Activated T-cell treated with anti-CD3 and anti-CD28 coated beads for 4 hours (primary cell): ENCODE data around the gene LRRTM4.
"Not testable (repeated sequence)": the region's sequence is repeated elsewhere in the genome, so short reads cannot be mapped to it uniquely, and the experiment has no call there.

Experiments used
- DNase-seq: peaks from one replicate; pipeline ENCODE4 v3.0.0-alpha.2; 2020

LRRTM4 gene

GRCh38 chr2:77046339-77046738 is 475.8 kb downstream of the LRRTM4 start:
- DNase-seq = no peak

DNA sequence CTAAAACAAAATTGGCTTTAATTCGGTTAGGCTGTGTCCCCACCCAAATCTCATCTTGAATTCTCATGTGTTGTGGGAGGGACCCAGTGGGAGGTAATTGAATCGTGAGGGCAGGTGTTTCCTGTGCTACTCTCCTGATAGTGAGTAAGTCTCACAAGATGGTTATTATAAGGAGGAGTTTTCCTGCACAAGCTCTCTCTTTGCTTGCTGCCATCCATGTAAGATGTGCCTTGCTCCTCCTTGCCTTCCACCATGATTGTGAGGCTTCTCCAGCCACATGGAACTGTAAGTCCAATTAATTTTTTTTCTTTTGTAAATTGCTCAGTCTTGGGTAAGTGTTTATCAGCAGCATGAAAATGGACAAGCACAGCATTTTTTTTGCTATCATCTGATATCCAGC is 476.7 kb downstream of the LRRTM4 start:
- DNase-seq = not testable (repeated sequence)

DNA sequence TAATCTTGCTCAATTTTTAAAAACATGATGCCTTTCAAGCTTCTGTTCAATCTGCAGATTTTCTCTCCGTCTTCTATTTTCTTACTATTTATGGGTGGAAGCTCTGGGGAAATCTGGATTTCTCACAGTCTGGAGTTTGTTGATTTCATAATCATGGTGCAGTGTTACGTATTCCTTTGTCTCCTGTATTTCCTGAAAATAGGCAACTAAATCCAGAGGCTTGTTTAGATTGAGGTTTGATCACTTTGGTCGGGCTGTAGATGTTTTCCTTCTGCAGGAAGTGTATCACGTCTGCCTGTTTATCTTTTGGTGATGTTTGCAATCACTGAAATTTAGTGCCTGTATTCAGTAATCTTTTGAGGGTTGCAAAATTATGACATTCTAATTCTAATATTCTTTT is 487.7 kb downstream of the LRRTM4 start:
- no peak for DNase-seq

DNA sequence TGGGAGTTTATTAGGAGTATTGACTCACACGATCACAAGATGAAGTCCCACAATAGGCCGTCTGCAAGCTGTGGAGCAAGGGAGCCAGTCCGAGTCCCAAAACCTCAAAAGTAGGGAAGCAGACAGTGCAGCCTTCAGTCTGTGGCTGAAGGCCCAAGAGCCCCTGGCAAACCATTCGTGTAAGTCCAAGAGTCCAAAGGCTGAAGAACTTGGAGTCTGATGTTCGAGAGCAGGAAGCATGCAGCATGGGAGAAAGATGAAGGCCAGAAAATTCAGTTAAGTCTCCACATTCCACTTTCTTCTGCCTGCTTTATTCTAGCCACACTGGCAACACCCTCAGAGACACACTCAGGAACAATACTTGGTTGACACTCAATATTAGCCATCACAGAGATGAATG is 492.9 kb downstream of the LRRTM4 start:
- not testable (repeated sequence) for DNase-seq

DNA sequence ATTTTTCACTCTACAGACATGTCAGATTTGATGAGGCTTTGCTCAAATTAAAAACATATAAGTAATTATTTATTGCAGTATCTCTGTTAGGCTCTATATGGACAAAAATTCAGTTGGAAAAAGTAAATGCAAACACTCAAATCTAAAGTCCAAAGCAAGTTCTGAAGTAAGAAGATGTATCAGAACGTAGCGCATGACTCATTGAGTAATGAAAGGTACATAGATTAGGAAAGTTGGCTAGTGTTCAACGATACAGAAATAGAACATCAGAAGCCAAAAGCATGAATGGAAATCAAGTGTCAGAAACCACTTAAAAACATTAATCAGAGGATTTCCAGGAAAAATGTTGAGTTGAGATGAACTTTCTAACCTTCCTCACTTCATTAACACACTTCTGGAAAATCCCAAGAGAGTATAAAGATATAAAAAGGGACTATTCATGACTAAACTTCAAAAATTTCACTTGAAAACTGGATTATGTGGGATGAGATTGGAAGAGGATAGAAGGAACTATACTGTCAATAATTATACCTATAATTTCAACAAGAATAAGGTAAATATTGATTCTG is 494.1 kb downstream of the LRRTM4 start:
- no peak for DNase-seq

- DNase-seq = no peak
Observed at GRCh38 chr2:77025714-77026113, 496.5 kb downstream of the LRRTM4 start.

DNA sequence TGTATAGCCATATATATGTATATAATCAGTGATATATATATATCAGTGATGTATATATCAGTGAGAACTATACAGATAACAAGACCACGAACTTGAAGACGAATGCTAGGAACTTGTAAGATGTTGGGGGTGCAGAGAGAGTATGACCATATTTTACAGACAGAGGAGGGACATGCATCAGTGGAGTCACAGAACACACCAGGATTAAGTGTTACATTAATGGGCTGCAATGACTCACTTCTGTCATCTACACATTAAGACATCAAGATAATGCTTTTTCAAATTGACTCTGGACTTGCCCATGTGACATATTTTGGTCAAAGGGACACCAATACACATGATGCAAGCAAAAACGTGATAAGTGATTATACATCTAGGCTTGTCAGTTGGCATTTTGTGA is 501.0 kb downstream of the LRRTM4 start:
- no peak for DNase-seq

GRCh38 chr2:77018219-77018618 is 504.0 kb downstream of the LRRTM4 start:
- no peak for DNase-seq

GRCh38 chr2:77017355-77017745 is 504.8 kb downstream of the LRRTM4 start:
- DNase-seq = no peak

- DNase-seq = no peak
Observed at GRCh38 chr2:77016443-77017354, 505.5 kb downstream of the LRRTM4 start.

DNA sequence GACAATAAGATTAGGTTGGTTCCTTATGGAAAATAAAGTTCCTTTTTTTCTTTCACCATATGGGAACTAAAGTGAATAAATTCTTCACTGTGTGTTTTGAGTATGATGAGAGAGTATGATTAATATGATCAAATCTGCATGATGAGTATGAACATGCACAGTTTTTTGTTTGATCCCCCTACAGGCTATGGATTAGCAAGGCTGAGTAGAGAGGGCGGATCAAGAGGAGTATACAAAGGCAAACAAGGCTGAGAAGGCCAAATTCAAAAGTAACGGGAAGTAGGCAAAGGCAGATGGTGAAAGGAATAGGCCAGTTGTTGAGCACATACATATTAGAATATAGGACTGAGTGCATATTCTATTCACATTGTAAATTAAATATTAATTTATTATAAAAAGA is 508.2 kb downstream of the LRRTM4 start:
- DNase-seq = no peak

GRCh38 chr2:77013457-77013856 is 508.7 kb downstream of the LRRTM4 start:
- DNase-seq = no peak

GRCh38 chr2:77009307-77009706 is 512.9 kb downstream of the LRRTM4 start:
- no peak for DNase-seq

DNA sequence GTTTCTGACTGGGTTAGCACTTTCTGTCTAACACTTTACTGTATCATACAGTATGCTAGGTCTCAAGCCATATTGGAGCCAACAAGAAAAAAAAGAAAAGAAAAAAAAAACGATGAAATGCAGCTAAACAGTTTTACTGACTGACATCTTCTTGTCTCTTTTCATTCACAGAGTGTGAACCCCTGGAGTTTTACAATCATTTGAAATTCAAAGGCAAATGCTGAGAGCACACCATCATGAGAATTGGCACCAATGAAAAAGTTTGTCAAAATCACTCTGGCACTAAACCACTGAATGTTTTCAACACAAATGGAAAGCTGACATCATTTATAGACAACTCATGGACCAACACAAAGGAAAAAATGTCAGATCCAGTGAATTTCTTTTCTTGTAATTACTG is 513.3 kb downstream of the LRRTM4 start:
- DNase-seq = no peak

- DNase-seq = no peak
Observed at GRCh38 chr2:77007686-77008085, 514.5 kb downstream of the LRRTM4 start.

GRCh38 chr2:77005522-77005921 is 516.7 kb downstream of the LRRTM4 start:
- no peak for DNase-seq

GRCh38 chr2:77001895-77002294 is 520.3 kb downstream of the LRRTM4 start:
- DNase-seq = no peak

GRCh38 chr2:76998704-76999103 is 523.5 kb downstream of the LRRTM4 start:
- DNase-seq = no peak

GRCh38 chr2:76998152-76998551 is 524.0 kb downstream of the LRRTM4 start:
- DNase-seq = no peak

- no peak for DNase-seq
Observed at GRCh38 chr2:76997296-76997695, 524.9 kb downstream of the LRRTM4 start.

- no peak for DNase-seq
Observed at GRCh38 chr2:76985387-76986136, 536.6 kb downstream of the LRRTM4 start.

- no peak for DNase-seq
Observed at GRCh38 chr2:76984359-76984758, 537.8 kb downstream of the LRRTM4 start.

- DNase-seq = no peak
Observed at GRCh38 chr2:76980067-76980787, 541.9 kb downstream of the LRRTM4 start.
